Measurements from ENCODE around the gene CFDP1.

DNA sequence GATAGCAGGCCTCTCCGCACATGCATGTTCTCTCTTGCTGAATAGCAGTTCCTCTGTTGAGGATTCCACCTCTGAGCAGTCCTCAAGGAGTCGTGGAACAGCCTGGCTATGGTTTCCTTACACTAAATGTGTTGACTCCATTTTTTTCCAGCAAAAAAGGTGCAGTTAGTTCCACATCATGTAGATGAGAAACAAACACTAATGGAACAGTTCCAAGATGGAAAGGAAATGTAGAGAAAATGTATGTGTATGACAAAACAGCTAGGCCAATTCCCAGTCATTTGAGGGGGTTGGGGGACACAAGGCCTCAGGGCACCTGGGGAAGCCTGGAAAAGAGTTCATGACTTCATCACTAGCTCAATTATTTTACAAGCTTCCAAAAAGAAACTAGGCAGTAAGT lies 90.0 kb downstream of the CFDP1 start:
- TF ChIP-seq FOXM1 (IDR thresholded peaks at IDR 0.05; ENCODE audit: borderline replicate concordance, low read depth) (no peak), NFIC (IDR thresholded peaks at IDR 0.05) (no peak), EGR1 (IDR thresholded peaks at IDR 0.05) (no peak), EP300 (IDR thresholded peaks at IDR 0.05; ENCODE audit: borderline replicate concordance) (no peak), YY1 (IDR thresholded peaks at IDR 0.05; ENCODE audit: low read depth) (no peak), ZBTB7A (IDR thresholded peaks at IDR 0.05; ENCODE audit: low read depth) (no peak), CREB1 (IDR thresholded peaks at IDR 0.05; ENCODE audit: low read depth) (no peak), MAX (IDR thresholded peaks at IDR 0.05) (no peak), REST (IDR thresholded peaks at IDR 0.05; ENCODE audit: low read depth) (no peak), TAF1 (IDR thresholded peaks at IDR 0.05; ENCODE audit: low read depth) (no peak), RAD21 (IDR thresholded peaks at IDR 0.05; ENCODE audit: low read depth) (no peak), USF1 (IDR thresholded peaks at IDR 0.05) (no peak)
